Activated CD8-positive, alpha-beta T cell treated with anti-CD3 and anti-CD28 coated beads, Interleukin-2, amount 10 ng/mL, durations not matched to agents 7 days and 5 days (primary cell): ENCODE results near the gene KIAA0319L. TPM values are rescaled to one million over a fixed set of nuclear protein-coding genes. Genes with fewer than 3 reads are reported as not detected.

ENCODE experiments used
- ATAC-seq: fragments of 150-1000 bp; cut with Tn5 transposase; one replicate; pipeline ENCODE4 v1.10.0; 2021; ENCODE audit warnings: moderate library complexity
- CTCF ChIA-PET: fragments of 350-600 bp; sonication (Branson Sonifier 250); formaldehyde crosslinking; loops from one replicate; lab custom pipeline; 2021; ENCODE audit warnings: antibody characterized with exemption; lab: Charles Lee
- POLR2A ChIA-PET: fragments of 350-600 bp; sonication (Branson Sonifier 250); formaldehyde crosslinking; loops from one replicate; lab custom pipeline; 2021; ENCODE audit warnings: antibody characterized with exemption; lab: Charles Lee
- DNase-seq: peaks from one replicate; pipeline ENCODE4 v3.0.0-alpha.2; 2020
- H3K27ac Mint-ChIP-seq: one replicate; pipeline ENCODE4 v1.8.0; 2021; ENCODE audit warnings: mild to moderate bottlenecking, mixed read lengths
- H3K27me3 Mint-ChIP-seq: one replicate; pipeline ENCODE4 v1.8.0; 2021; ENCODE audit warnings: low read depth, mixed read lengths
- H3K36me3 Mint-ChIP-seq: one replicate; pipeline ENCODE4 v1.8.0; 2021; ENCODE audit warnings: low read depth, mixed read lengths
- H3K4me1 Mint-ChIP-seq: one replicate; pipeline ENCODE4 v1.8.0; 2021; ENCODE audit warnings: low read depth, mixed read lengths
- H3K4me3 Mint-ChIP-seq: one replicate; pipeline ENCODE4 v1.8.0; 2021; ENCODE audit warnings: mild to moderate bottlenecking, mixed read lengths
- H3K9me3 Mint-ChIP-seq: one replicate; pipeline ENCODE4 v1.8.0; 2022; ENCODE audit warnings: mixed read lengths; ENCODE audit not compliant: insufficient read depth
- total RNA-seq, 2 experiments: library from RNA; stranded (reverse); gene quantifications; one replicate each; pipeline ENCODE4 v1.2.3, GENCODE V29; 2021

Gene KIAA0319L
- total RNA-seq, 2 experiments from 2014 or later = 27.0 to 36.1 TPM

DNA sequence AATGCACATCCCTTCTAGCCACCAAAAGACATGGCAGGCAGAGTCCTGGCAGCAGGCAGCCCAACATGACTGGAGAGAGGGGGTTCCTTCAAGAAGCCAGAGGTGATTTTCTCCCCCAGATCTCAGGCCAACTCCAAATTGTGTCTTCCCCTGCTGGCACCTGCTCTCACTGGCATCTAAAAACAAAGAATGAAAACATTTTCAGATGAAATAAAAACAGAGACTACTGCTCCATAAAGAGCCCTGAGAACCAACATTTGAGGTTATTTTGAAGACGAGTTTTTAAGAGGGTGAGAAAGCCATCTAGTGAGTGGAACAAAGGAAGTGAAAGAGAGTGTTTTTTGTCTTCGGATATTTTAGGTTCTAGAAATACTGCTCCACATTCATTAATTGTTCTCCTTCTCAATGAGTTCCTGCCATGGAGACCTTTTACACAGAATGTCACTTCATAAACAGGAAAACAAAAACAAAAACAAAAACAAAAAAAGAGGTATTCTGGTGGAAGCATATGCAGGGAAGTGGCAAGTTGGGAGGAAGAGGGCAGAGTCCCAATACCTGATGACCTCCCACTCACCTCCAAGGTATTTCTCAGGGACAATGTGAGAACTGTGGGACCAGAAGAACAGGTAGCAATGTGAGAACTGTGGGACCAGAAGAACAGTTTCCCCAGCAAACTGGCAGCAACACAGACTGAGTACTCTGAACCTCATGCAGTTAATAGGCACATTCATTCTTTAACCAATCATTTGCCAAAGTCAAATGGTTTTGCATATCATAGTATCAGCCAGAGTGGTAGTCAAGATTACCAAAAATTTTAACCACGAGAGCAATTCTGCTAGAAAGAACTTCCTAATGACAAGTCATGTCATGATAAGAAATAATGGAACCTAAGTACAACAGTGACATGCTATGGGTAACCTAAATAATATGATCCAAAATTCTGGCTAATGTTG, 50.0 kb downstream of the KIAA0319L start:
- no peak for ATAC-seq
- POLR2A ChIA-PET = interaction anchor here (0.9 to 1.8 kb wide), 7 partner anchors 9 to 314 kb away, joined by 3 to 15 read pairs (median 4); partner anchors contain the start of genes KIAA0319L, NCDN and SFPQ

DNA sequence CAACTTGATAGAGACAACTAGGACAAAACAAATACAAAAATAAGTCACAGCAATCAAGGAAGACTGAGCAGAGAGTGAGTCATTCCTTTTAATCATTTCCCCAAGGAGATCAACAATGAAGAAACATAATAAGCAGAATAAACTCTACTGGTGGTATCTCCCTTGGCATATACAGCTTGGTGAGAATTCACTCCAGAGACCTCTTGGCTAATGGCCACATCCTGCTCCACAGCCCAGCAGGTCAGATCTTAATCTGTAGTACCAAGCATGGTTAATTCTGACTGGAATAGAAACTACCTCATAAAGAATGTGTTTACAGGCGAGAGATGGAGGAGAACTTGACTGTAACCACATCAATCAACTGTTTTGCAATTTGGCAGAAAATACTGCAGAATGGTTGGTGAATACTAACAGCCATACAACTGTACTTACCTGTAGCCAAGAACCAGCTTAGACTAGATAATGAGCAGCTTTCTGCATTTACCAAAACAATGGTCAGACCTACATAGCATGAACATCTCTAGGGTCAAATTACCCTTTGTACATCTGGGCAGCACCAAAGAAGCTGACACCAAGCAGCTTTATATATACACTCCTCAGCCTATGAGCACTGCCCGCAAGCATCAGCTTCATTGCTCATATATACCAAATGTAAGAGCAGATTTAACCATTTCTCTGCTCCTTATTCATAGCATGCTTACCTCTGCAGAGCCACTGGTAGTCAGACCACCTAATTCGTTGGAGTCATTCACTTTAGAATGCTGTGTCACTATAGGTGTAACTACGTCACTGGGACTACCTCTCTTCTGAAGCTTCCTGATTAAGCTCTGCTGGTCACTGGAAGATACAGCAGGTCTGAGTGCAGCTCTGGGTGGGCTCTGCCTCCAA, 51.0 kb downstream of the KIAA0319L start:
- H3K27me3 Mint-ChIP-seq = no peaks in the 10 kb centered on the region
- ATAC-seq (peak; percentile 92), DNase-seq (peak; percentile 78)
- peak overlapping the region; percentile 59 for H3K4me3 Mint-ChIP-seq
- H3K36me3 Mint-ChIP-seq = peaks cover 30% of the 10 kb centered on the region
- CTCF ChIA-PET = interaction anchor here (0.7 to 3.4 kb wide), 16 partner anchors 10 to 62 kb away, joined by 3 to 47 read pairs (median 4); no protein-coding TSS in a partner anchor
- H3K27ac Mint-ChIP-seq = peak overlapping the region; percentile 84
- POLR2A ChIA-PET = interaction anchor here (0.8 to 1.8 kb wide), 11 partner anchors 10 to 313 kb away, joined by 3 to 15 read pairs (median 3); partner anchors contain the start of genes KIAA0319L, NCDN and SFPQ
- H3K9me3 Mint-ChIP-seq = no peaks in the 10 kb centered on the region
- peaks cover 56% of the 10 kb centered on the region for H3K4me1 Mint-ChIP-seq

More for the DNA sequence above, 50.0 kb downstream of the KIAA0319L start:
- CTCF ChIA-PET = interaction anchor here (0.7 to 3.4 kb wide), 14 partner anchors 9 to 63 kb away, joined by 3 to 47 read pairs (median 4); no protein-coding TSS in a partner anchor
- Mint-ChIP-seq H3K36me3 (peaks cover 28% of the 10 kb centered on the region), H3K27ac (peak overlapping the region; percentile 84), H3K9me3 (no peaks in the 10 kb centered on the region), H3K4me3 (peak overlapping the region; percentile 59), H3K4me1 (peaks cover 54% of the 10 kb centered on the region), H3K27me3 (no peaks in the 10 kb centered on the region)
- peak; percentile 23 for DNase-seq

DNA sequence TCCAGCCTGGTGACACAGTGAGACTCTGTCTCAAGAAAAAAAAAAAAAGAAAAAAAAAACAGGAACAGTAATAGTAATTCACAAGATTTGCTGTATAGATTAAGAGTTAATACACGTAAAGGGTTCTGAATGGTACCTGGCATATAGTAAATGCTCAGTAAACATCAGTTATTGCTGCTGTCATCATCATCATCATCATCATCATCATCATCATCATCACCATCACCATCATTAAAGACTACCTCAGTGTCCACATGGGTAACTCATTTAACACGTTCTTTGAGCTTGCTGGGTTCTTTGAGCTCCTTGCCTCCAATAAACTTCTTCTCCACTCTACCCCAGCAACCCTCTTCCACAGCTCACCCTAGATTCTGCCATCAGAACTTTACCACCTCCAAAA, 55.0 kb downstream of the KIAA0319L start:
- no peaks in the 10 kb centered on the region for H3K9me3 Mint-ChIP-seq
- H3K36me3 Mint-ChIP-seq = peaks cover 33% of the 10 kb centered on the region
- ChIA-PET POLR2A (interaction anchor here (0.6 kb wide), 1 partner anchor 63 kb away, joined by 3 read pairs; no protein-coding TSS in a partner anchor), CTCF (interaction anchor here (0.6 kb wide), 1 partner anchor 49 kb away, joined by 3 read pairs; no protein-coding TSS in a partner anchor)
- no peak overlapping the region for H3K27ac Mint-ChIP-seq
- peaks cover 62% of the 10 kb centered on the region for H3K4me1 Mint-ChIP-seq
- DNase-seq = no peak
- H3K4me3 Mint-ChIP-seq = no peak overlapping the region
- no peaks in the 10 kb centered on the region for H3K27me3 Mint-ChIP-seq
- ATAC-seq = no peak

DNA sequence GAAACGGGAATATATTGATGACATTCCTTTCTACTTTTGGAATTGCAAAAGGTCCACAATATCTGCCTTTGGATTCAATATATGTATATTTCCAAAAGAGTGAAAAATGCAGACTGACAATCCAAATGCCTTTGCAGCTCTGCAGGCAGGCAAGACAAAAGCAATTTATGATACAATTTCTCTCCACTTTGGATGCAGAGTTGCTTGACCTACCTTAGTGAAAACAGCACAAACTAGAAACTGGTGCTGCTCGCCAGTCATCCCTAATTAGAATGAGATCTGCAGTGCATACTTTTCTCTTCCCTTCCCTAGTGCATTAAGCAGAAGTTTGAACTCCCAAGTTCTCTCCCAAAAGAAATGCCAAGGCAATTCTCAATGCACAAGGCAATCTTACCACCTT, 56.8 kb downstream of the KIAA0319L start:
- no peak overlapping the region for H3K27ac Mint-ChIP-seq
- ATAC-seq (no peak), DNase-seq (no peak)
- peaks cover 44% of the 10 kb centered on the region for H3K4me1 Mint-ChIP-seq
- H3K4me3 Mint-ChIP-seq = no peak overlapping the region
- H3K36me3 Mint-ChIP-seq = peaks cover 29% of the 10 kb centered on the region
- POLR2A ChIA-PET = interaction anchor here (1.5 kb wide), 1 partner anchor 57 kb away, joined by 3 read pairs; the partner anchor contains the start of genes KIAA0319L and NCDN
- CTCF ChIA-PET = interaction anchor here (1.5 to 2.9 kb wide), 3 partner anchors 17 to 49 kb away, joined by 3 to 21 read pairs (median 6); no protein-coding TSS in a partner anchor
- no peaks in the 10 kb centered on the region for H3K9me3 Mint-ChIP-seq
- H3K27me3 Mint-ChIP-seq = no peaks in the 10 kb centered on the region

DNA sequence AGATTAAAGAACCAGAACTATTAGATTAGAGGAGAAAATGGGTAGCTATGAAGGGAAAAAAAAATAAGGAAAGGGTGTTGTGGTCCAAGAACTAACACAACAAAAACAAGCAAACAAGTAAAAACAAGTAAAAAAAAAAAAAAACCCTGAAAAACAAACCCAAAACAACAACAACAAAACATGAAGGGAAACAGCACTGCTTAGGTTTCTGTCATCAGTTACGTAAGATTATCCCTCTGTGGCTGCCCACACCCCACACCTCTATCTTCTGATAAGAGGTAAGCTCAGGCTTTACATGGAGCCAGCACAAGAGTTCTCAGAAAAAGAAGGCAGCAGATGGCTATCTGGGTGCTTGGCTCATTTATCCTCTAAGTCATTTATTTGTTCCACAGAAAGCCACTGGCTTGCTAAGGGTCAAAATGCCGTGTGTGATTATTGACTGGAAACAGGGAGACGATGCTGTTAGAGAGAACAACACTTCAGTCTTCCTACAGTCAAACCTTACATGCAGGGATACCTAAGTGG, 57.5 kb downstream of the KIAA0319L start:
- peaks cover 38% of the 10 kb centered on the region for H3K4me1 Mint-ChIP-seq
- peaks cover 27% of the 10 kb centered on the region for H3K36me3 Mint-ChIP-seq
- DNase-seq = peak; percentile 74
- POLR2A ChIA-PET = interaction anchor here (0.7 to 1.9 kb wide), 4 partner anchors 17 to 48 kb away, joined by 3 to 5 read pairs (median 4); no protein-coding TSS in a partner anchor
- CTCF ChIA-PET = interaction anchor here (0.8 to 2.9 kb wide), 10 partner anchors 11 to 57 kb away, joined by 3 to 21 read pairs (median 4); no protein-coding TSS in a partner anchor
- ATAC-seq = peak; percentile 90
- no peak overlapping the region for H3K4me3 Mint-ChIP-seq
- no peaks in the 10 kb centered on the region for H3K27me3 Mint-ChIP-seq
- no peaks in the 10 kb centered on the region for H3K9me3 Mint-ChIP-seq
- peak overlapping the region; percentile 4 for H3K27ac Mint-ChIP-seq

DNA sequence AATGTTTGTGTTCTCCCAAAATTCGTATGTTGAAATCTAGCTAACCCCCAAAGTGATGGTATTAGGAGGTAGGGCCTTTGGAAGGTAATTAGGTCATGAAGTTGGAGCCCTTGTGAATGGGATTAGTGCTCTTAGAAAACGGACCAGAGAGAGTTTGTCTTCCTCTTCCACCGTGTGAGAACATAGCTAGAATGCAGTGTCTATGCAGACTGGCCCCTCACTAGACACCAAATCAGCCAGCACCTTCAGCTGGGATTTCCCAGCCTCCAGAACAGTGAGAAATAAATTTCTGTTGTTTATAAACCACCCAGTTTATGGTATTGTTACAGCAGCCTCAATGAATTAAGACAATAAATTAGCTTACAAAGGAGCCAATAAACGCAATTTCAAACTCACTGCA, 58.0 kb downstream of the KIAA0319L start:
- ChIA-PET CTCF (interaction anchor here (0.8 to 2.9 kb wide), 10 partner anchors 11 to 57 kb away, joined by 3 to 21 read pairs (median 4); no protein-coding TSS in a partner anchor), POLR2A (interaction anchor here (0.7 to 1.9 kb wide), 4 partner anchors 16 to 47 kb away, joined by 3 to 5 read pairs (median 4); no protein-coding TSS in a partner anchor)
- Mint-ChIP-seq H3K9me3 (no peaks in the 10 kb centered on the region), H3K4me3 (no peak overlapping the region), H3K4me1 (peaks cover 36% of the 10 kb centered on the region), H3K27me3 (no peaks in the 10 kb centered on the region), H3K27ac (no peak overlapping the region), H3K36me3 (peaks cover 26% of the 10 kb centered on the region)
- no peak for DNase-seq
- ATAC-seq = no peak

DNA sequence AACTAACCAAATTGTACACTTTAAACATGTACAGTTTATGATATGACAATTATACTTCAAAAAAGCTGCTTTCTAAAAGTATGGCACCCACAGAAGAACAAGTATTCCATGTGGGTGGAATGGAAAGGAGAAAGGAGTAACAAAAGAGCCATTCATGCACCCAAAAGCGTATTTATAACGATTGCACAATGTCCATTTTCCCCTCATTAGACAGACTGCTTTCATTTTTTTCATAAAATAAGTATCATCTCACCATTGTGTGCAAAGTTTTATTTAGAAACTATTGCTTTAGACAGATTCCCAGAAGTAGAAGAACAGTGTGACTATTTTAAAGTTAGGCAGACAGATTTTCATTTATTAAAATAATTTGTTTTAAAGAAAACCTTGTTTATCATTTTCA, 59.6 kb downstream of the KIAA0319L start:
- Mint-ChIP-seq H3K9me3 (no peaks in the 10 kb centered on the region), H3K27ac (no peak overlapping the region), H3K4me3 (no peak overlapping the region), H3K27me3 (no peaks in the 10 kb centered on the region), H3K4me1 (peaks cover 29% of the 10 kb centered on the region), H3K36me3 (peaks cover 23% of the 10 kb centered on the region)
- ATAC-seq (no peak), DNase-seq (no peak)
- CTCF ChIA-PET = no interaction called here
- POLR2A ChIA-PET = no interaction called here

DNA sequence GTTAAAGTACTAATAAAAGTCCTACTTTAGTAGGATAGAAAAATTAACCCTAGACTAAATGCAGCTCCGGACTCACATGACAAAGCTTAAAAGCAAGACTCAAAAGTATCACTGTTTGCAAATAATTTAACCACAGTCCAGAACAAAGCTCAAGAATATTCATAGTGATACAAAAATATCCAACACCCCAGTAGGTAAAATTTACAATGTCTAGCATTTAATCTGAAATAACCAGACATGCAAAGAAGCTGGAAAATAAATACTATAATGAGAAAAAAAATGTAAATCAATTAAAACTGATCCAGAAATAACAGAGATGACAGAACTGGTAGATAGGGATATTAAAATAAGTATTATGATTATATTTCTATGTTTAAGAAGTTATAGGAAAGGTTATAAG, 67.0 kb downstream of the KIAA0319L start:
- peaks cover 46% of the 10 kb centered on the region for H3K36me3 Mint-ChIP-seq
- H3K27ac Mint-ChIP-seq = no peak overlapping the region
- H3K27me3 Mint-ChIP-seq = no peaks in the 10 kb centered on the region
- ChIA-PET POLR2A (interaction anchor here (0.8 kb wide), 1 partner anchor 16 kb away, joined by 3 read pairs; no protein-coding TSS in a partner anchor), CTCF (interaction anchor here (1.5 kb wide), 1 partner anchor 39 kb away, joined by 6 read pairs; no protein-coding TSS in a partner anchor)
- DNase-seq (no peak), ATAC-seq (no peak)
- no peak overlapping the region for H3K4me3 Mint-ChIP-seq
- H3K9me3 Mint-ChIP-seq = peaks cover 30% of the 10 kb centered on the region
- peaks cover 14% of the 10 kb centered on the region for H3K4me1 Mint-ChIP-seq

DNA sequence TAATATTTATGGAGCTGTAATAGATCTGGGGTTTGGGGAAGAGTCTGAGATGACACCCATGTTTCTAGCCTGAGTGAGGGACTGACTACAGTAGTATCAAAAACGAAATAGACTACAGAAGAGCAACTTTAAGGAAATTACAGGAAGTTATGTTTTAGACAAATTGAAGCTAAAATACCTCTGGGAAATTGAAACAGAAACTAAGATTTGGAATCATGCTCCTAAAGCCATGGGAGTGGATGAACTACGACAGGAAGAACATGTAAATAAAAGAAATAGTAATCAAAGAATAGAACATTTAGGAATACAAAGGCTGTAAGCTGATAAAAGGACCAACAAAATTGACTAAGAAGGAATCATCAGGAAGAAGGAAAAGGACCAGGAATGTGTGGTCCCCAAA, 68.9 kb downstream of the KIAA0319L start:
- H3K27ac Mint-ChIP-seq = peak overlapping the region; percentile 7
- no peaks in the 10 kb centered on the region for H3K27me3 Mint-ChIP-seq
- H3K9me3 Mint-ChIP-seq = peaks cover 30% of the 10 kb centered on the region
- ChIA-PET POLR2A (no interaction called here), CTCF (interaction anchor here (1.0 to 1.8 kb wide), 5 partner anchors 11 to 37 kb away, joined by 3 to 6 read pairs (median 5); no protein-coding TSS in a partner anchor)
- ATAC-seq (no peak), DNase-seq (no peak)
- H3K4me1 Mint-ChIP-seq = peaks cover 18% of the 10 kb centered on the region
- H3K36me3 Mint-ChIP-seq = peaks cover 44% of the 10 kb centered on the region
- no peak overlapping the region for H3K4me3 Mint-ChIP-seq

DNA sequence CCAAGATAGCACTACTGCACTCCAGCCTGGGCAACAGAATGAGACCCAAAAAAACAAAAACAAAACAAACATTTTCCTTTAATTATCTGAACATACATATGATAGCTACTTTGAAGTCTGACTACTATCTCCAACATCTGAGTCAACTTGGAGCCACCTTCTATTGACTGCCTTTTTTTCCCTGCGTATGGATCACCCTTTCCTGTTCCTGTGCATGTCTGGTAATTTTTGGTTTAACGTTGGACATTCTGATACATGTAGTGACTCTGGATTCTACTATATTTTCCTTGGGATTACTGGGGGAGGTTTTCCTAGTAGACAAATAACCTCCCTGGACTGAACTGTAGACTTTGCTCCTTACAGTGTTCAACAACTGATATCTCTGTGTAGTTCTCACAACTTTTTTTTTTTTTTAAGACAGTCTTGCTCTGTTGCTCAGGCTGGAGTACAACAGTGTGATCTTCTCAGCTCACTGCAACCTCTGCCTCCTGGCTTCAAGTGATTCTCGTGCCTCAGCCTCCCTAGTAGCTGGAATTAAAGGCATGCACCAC, 70.3 kb downstream of the KIAA0319L start:
- DNase-seq (no peak), ATAC-seq (no peak)
- H3K36me3 Mint-ChIP-seq = peaks cover 44% of the 10 kb centered on the region
- peaks cover 18% of the 10 kb centered on the region for H3K4me1 Mint-ChIP-seq
- no peak overlapping the region for H3K4me3 Mint-ChIP-seq
- no peaks in the 10 kb centered on the region for H3K27me3 Mint-ChIP-seq
- H3K27ac Mint-ChIP-seq = no peak overlapping the region
- H3K9me3 Mint-ChIP-seq = peaks cover 30% of the 10 kb centered on the region
- ChIA-PET POLR2A (no interaction called here), CTCF (interaction anchor here (1.3 to 1.5 kb wide), 2 partner anchors 13 to 36 kb away, joined by 3 read pairs; no protein-coding TSS in a partner anchor)
